GM13976 (cell line): ENCODE results near the gene CCDC187.
A peak's percentile ranks its signal among the peaks of the same experiment; 100 is the strongest.

ENCODE experiments used
- DNase-seq: peaks from one replicate; pipeline ENCODE4 v3.0.0; 2012; ENCODE audit warnings: low spot score
- in situ Hi-C: fragments of 300-500 bp; cut with MboI; formaldehyde crosslinking; loops from one replicate; pipeline ENCODE4 v1.12.0; 2022; ENCODE audit warnings: low sequenced_read_pairs, mixed read lengths, inconsistent platforms; ENCODE audit not compliant: unreplicated experiment
- TF ChIP-seq, protein P1 (sequence below): IDR thresholded peaks from 2 replicates; pipeline ENCODE4 v1.5.1; 2012; ENCODE audit warnings: borderline replicate concordance, mild to moderate bottlenecking; ENCODE audit not compliant: insufficient read depth; ENCODE audit errors: extremely low read depth, missing control alignments, control extremely low read depth

CCDC187 gene

GRCh38 chr9:136339173-136339957 is 35.5 kb upstream of the CCDC187 start:
- in situ Hi-C loops = no loop called here
- DNase-seq = peak; percentile 89

DNA sequence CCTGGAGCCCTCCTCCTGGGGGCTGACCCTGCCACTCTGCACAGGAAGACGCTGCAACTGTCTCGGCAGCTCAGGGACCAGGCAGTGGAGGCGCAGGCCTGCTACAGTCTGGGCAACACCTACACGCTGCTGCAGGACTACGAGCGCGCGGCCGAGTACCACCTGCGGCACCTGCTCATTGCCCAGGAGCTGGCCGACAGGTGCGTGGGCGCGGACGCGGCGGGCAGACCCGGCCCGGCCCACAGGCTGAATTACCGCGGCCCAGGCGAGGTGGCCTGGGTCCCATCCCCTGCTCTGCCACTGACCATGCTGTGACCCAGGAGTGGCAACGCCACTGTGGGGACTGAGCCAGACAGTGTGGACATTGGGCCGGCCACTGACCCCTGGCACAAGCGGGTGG is 34.6 kb upstream of the CCDC187 start:
- in situ Hi-C loops = no loop called here
- TF ChIP-seq, protein P1, sequence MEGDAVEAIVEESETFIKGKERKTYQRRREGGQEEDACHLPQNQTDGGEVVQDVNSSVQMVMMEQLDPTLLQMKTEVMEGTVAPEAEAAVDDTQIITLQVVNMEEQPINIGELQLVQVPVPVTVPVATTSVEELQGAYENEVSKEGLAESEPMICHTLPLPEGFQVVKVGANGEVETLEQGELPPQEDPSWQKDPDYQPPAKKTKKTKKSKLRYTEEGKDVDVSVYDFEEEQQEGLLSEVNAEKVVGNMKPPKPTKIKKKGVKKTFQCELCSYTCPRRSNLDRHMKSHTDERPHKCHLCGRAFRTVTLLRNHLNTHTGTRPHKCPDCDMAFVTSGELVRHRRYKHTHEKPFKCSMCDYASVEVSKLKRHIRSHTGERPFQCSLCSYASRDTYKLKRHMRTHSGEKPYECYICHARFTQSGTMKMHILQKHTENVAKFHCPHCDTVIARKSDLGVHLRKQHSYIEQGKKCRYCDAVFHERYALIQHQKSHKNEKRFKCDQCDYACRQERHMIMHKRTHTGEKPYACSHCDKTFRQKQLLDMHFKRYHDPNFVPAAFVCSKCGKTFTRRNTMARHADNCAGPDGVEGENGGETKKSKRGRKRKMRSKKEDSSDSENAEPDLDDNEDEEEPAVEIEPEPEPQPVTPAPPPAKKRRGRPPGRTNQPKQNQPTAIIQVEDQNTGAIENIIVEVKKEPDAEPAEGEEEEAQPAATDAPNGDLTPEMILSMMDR = no peak
- DNase-seq = no peak

More at GRCh38 chr9:136339173-136339957, 35.5 kb upstream of the CCDC187 start:
- TF ChIP-seq, protein P1 = peak; percentile 86

DNA sequence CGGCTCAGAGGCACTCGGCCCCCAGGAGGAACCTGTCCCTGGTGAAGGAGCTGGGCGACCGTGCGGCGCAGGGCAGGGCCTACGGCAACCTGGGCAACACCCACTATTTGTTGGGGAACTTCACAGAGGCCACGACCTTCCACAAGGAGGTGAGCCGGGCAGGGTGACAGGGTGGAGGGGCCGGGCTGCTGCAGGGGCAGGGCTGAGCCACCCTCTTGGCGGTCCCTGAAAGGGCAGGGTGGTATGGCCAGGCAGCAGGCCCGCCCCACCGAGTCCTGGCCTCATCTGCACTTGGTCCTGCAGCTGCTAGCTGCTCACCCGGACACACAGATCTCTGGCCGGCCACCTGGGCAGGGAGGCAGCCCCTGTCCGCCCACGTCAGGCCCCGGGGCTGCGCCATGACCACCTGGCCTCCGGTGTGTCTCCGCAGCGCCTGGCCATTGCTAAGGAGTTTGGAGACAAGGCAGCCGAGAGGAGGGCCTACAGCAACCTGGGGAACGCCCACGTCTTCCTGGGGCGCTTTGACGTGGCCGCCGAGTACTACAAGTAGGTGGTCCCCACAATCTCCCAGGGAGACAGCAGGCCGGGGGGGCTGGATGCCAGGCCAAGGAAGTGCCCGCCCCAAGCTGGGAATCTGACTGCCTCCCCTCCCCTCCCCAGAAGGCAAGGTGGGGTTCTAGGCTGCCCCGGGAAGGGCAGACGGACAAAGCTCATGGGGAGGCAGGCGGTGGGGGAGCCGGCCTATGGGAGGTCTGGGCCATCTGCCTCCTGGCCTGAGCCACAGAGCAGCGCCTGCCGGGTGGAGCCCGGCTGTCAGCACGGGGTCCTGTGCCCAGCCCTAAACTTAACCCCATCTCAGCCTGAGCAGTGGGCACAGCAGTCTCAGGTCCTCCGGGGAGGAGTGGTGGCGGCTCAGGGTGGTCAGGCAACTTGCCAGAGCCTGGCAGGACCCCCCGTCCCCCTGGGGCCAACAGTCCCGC is 33.8 kb upstream of the CCDC187 start:
- TF ChIP-seq, protein P1 = no peak
- in situ Hi-C loops = no loop called here
- DNase-seq = no peak

GRCh38 chr9:136336881-136337280 is 33.0 kb upstream of the CCDC187 start:
- in situ Hi-C loops = no loop called here
- no peak for DNase-seq
- TF ChIP-seq, protein P1 = no peak

- TF ChIP-seq, protein P1 = no peak
- DNase-seq = no peak
- in situ Hi-C loops = no loop called here
These were observed 32.4 kb upstream of the CCDC187 start for GRCh38 chr9:136336156-136336870.
